Renal cortical epithelial cell (primary cell): ENCODE results near the gene GIT2. TPM values are rescaled to one million over a fixed set of nuclear protein-coding genes. Genes with fewer than 3 reads are reported as not detected.
A peak's percentile ranks its signal among the peaks of the same experiment; 100 is the strongest.
"Not testable (repeated sequence)": the region's sequence is repeated elsewhere in the genome, so short reads cannot be mapped to it uniquely, and the experiment has no call there.

Source experiments
- DNase-seq: peaks from one replicate; pipeline ENCODE4 v3.0.0-alpha.2; 2011; ENCODE audit warnings: low read depth
- total RNA-seq: library from RNA; depleted of rRNA; stranded (reverse); fragments of >200 nt; gene quantifications from 2 replicates; pipeline ENCODE4 v1.2.3, GENCODE V29; 2014

GIT2 gene
- total RNA-seq, 1 donor from 2014 or later, result 51.5 TPM

DNA sequence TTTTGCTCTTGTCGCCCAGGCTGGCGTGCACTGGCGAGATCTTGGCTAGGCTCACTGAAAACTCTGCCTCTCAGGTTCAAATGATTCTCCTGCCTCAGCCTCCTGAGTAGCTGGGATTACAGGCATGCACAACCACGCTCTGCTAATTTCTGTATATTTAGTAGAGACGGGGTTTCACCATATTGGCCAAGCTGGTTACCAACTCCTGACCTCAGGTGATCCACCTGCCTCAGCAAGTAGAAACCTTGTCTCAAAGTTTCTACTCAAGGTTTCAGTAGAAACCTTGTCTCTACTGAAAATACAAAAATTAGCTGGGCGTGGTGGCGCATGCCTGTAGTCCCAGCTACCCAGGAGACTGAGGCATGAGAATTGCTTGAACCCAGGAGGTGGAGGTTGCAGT is 104.4 kb downstream of the GIT2 start:
- not testable (repeated sequence) for DNase-seq

DNA sequence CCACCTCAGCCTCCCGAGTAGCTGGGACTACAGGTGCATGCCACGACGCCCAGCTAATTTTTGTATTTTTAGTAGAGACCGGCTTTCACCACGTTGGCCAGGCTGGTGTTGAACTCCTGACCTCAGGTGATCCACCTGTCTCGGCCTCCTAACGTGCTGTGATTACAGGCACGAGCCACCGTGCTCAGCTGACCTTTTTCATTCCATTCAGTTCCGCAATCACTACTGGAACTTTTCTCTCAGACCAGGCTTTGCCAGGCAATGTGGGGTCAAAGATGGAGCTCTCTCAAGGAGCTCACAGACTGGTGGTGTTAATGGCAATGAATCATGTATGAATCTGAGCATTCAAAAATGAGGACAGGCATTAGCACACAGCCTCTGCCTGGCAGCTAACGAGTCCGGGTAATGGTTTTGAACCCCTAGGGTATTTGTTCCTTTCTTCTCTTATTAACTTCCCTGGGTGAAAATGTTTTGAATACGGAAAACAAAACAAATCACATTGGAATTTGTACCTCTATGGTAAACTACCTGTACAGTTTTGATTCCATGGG is 105.5 kb downstream of the GIT2 start:
- peak; percentile 86 for DNase-seq

DNA sequence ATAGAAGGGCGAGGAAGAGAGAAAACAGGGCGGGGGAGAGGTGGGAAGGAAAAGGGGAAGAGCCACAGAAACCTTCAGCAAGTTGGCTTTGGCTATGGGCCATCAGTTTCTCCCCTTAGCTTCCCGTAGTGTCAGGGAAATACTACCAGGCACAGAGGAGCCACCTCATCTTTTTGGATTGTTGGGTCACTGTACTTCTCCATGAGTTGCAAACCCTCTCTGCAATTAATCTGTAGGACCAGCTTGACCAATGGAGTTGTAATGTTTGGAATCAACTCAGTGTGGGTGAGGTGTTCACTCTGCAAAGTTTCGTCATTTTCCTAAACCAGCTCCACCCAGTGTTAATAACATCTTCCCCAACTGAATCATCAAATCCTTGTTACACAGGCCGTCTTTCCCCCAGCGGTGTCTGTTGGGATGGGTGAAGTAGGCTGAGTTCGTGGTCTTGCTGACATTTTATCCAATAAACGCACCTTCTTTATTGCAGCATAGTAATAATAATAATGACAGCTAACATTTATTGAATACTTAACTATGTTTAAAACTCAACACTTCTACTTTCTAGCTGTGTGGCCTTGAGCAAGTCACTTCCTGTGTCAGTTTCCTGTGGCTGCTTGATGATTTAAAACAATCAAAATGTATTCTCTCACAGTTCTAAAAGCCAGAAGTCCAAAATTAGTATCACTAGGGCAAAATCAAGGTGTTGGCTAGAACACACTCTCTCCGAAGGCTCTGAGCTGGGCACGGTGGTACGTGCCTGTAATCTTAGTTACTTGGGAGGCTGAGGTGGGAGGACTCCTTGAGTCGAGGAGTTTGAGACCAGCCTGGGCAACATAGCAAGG is 107.8 kb downstream of the GIT2 start:
- peak; percentile 74 for DNase-seq

DNA sequence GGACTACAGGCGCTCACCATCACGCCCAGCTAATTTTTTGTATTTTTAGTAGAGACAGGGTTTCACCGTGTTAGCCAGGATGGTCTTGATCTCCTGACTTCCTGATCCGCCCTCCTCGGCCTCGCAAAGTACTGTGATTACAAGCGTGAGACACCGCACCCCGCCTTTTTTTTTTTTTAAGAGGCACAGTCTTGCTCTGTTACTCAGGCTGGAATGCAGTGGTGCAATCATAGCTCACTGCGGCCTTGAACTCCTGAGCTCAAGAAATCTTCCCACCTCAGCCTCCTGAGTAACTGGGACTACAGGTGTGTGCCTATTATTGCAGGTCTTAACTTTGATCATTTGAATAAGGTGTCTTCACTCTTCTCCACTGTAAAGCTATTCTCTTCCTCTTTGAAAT is 110.6 kb downstream of the GIT2 start:
- no peak for DNase-seq

DNA sequence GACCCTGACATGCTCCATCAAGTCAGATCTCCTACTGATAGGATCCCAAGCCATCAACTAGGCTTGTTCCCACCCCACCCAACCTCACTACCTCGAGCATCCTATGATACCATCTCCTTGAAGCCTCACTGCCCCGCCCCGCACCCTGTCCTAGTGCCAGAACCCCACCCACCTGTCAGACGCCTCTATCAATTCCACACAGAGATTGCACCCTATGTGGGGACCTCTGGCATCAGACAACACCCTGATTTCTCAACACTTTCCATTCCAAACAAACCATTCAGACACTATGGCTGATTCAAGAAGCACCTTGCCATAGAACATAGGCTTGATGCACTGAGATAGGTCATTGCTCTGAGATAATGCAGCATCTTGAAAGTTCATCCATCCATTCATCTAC is 112.7 kb downstream of the GIT2 start:
- DNase-seq, result no peak

DNA sequence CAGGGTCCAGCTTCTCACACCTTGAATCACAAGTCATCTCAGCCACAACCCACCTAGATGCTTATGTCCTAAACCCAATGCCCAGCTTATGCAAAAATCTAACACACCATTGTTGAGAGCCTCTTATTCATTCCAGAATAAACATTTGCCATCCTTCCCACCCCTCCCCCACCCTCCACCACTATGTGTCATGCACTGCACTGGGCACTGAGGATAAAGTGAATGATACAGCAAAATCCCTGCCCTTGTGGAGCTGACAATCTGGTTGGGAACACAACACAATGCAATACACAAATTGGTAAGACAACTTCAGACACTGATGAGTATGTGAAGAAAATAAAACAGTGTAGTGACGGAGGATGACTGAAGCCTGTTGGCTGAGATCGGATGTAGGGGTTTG is 114.4 kb downstream of the GIT2 start:
- no peak for DNase-seq

DNA sequence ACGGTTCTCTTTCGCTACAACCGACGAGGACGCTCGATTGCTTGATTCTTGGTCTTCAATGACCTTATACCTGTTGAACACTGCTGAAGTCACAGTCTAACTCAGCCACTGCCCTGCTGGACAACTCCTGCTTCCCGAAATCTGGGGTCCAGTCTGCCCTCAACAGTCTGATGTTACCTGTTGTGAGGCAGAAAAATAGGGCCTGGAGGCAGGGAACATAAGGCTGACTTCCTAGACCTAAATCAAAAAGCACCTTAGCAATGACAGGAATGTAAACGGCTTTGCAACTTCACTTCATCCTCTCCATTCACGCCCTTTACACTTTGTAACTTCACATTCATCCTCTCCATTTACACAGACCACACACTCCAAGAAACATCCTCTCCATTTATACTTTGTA is 115.2 kb downstream of the GIT2 start:
- no peak for DNase-seq

DNA sequence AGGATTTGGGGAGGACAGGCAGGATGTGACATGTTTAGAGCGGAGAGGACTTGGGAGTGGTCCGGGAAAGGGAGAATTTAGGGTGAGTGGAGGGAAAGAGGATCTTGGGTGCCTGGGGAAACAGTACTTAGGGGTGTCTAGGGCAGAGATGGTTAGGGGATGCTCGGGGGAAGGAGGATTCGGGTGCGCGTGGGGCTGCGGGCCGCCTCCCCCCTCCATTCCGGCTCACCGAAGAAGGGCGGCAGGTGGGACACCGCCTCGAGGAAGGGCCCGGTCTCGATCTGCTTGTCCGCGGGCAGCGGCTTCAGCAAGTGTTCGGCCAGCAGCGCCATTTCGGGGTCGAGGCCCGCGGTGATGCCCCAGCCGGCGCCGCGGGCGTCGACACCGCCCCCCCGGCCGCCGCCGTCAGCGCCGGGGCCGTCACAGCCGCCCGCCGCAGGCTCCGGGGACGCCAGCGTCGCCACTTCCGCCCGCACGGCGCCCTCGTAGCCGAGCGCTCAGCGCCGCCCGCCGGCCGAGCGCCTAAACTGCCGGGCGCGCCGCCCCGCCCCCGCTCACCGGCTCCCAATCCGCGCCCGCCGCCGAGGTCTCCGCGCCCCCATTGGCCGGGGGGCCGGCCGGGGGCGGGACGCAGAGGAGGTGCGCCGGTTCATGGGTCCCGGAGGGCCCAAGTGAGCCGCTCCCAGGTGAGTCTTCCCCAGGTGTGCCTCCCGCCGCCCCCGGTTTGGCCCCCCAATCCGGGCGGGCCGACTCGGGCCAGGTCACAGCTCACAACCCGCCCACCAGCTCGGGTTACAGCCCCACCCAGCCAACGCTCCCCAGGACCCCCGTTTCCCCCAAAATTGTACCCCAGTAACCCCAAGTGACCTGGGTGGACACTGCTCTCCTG is 115.9 kb downstream of the GIT2 start, which contains the start of gene GLTP:
TSS of gene GLTP (minus strand) at position 499 of the 889 bp plus-strand sequence. CDS start at position 332, 167 bp downstream.
- DNase-seq, result no peak

Other genes with a start within 250 kb of the GIT2 start
- 0.69 and 5.3 TPM in 2 replicates for gene TRPV4, start 163.0 kb downstream of the GIT2 start, total RNA-seq
- gene GLTP, start 115.8 kb downstream of the GIT2 start, total RNA-seq, result 45.4 and 57.3 TPM in 2 replicates
- gene TCHP, start 96.1 kb downstream of the GIT2 start, total RNA-seq, result 3.6 and 13.3 TPM in 2 replicates
- 79.6 and 185 TPM in 2 replicates for gene ANKRD13A, start 3.1 kb upstream of the GIT2 start, total RNA-seq
- gene C12orf76, start 52.2 kb upstream of the GIT2 start, total RNA-seq, result 5.4 and 31.7 TPM in 2 replicates
- 10.2 and 27.8 TPM in 2 replicates for gene IFT81, start 128.0 kb upstream of the GIT2 start, total RNA-seq